Stimulated activated CD4-positive, alpha-beta T cell treated with anti-CD3 and anti-CD28 coated beads, TNF-alpha, amount 100 ng/mL, for 24 hours (primary cell): Measurements from ENCODE around the gene GPRIN1.
A peak's percentile ranks its signal among the peaks of the same experiment; 100 is the strongest.
"Not testable (repeated sequence)": the region's sequence is repeated elsewhere in the genome, so short reads cannot be mapped to it uniquely, and the experiment has no call there.

Source experiments
- DNase-seq, 3 experiments: peaks; one replicate each; pipeline ENCODE4 v3.0.0-alpha.2; 2020; ENCODE audit warnings: low read depth in 3 of 3

The GPRIN1 gene

GRCh38 chr5:176624938-176625337 is 15.0 kb upstream of the GPRIN1 start:
- DNase-seq = no peak

- no peak for DNase-seq
Measured at GRCh38 chr5:176624142-176624541, 14.2 kb upstream of the GPRIN1 start.

- no peak for DNase-seq
Measured at GRCh38 chr5:176621661-176622079, 11.7 kb upstream of the GPRIN1 start.

GRCh38 chr5:176620333-176620981 is 10.5 kb upstream of the GPRIN1 start:
- DNase-seq = no peak

GRCh38 chr5:176619569-176620332 is 9.8 kb upstream of the GPRIN1 start:
- no peak for DNase-seq

GRCh38 chr5:176619203-176619568 is 9.2 kb upstream of the GPRIN1 start:
- peak; percentile 57 to 87 (median 58) for DNase-seq

GRCh38 chr5:176618783-176619182 is 8.8 kb upstream of the GPRIN1 start:
- no peak for DNase-seq

- no peak for DNase-seq
Measured at GRCh38 chr5:176616511-176616910, 6.6 kb upstream of the GPRIN1 start.

- no peak for DNase-seq
Measured at GRCh38 chr5:176614805-176615478, 5.0 kb upstream of the GPRIN1 start.

GRCh38 chr5:176612855-176613254 is 2.9 kb upstream of the GPRIN1 start:
- DNase-seq = no peak

GRCh38 chr5:176612008-176612407 is 2.1 kb upstream of the GPRIN1 start:
- no peak for DNase-seq

- peak in 1 of 3 experiments; percentile 42 for DNase-seq
Measured at GRCh38 chr5:176611435-176611834, 1.5 kb upstream of the GPRIN1 start.

GRCh38 chr5:176610435-176610773 is 448 bp upstream of the GPRIN1 start:
- DNase-seq = no peak

- no peak for DNase-seq
Measured at GRCh38 chr5:176608937-176609723, 826 bp downstream of the GPRIN1 start.

- DNase-seq = no peak
Measured at GRCh38 chr5:176608142-176608705, 1.7 kb downstream of the GPRIN1 start.

- no peak for DNase-seq
Measured at GRCh38 chr5:176606875-176607274, 3.1 kb downstream of the GPRIN1 start.

GRCh38 chr5:176606032-176606431 is 3.9 kb downstream of the GPRIN1 start:
- DNase-seq = no peak

GRCh38 chr5:176603091-176603490 is 6.9 kb downstream of the GPRIN1 start:
- no peak for DNase-seq

GRCh38 chr5:176601901-176602482 is 8.0 kb downstream of the GPRIN1 start:
- DNase-seq = no peak

- DNase-seq = not testable (repeated sequence)
Measured at GRCh38 chr5:176599749-176600430, 10.1 kb downstream of the GPRIN1 start.
